Activated naive CD4-positive, alpha-beta T cell treated with anti-CD3 and anti-CD28 coated beads, Interleukin-2, amount 50 U/mL, for 16 hours (primary cell): ENCODE measurements around the gene OGT.
"Not testable (repeated sequence)": the region's sequence is repeated elsewhere in the genome, so short reads cannot be mapped to it uniquely, and the experiment has no call there.

Experiments
- DNase-seq: peaks from one replicate; pipeline ENCODE4 v3.0.0-alpha.2; 2020

Gene OGT

GRCh38 chrX:71599965-71600364 lies 67.1 kb downstream of the OGT start:
- DNase-seq = no peak

- DNase-seq = no peak
Measured at GRCh38 chrX:71603618-71604017, 70.7 kb downstream of the OGT start.

DNA sequence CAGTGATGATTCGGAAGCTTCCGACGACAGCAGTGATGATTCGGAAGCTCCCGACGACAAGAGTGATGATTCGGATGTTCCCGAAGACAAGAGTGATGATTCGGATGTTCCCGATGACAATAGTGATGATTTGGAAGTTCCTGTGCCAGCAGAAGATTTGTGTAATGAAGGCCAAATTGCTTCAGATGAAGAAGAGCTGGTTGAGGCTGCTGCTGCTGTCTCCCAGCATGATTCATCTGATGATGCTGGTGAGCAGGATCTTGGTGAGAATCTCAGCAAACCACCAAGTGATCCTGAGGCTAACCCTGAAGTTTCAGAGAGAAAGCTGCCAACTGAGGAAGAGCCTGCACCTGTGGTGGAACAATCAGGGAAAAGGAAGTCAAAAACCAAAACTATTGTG lies 71.2 kb downstream of the OGT start:
- no peak for DNase-seq

- no peak for DNase-seq
Measured at GRCh38 chrX:71604796-71605568, 72.1 kb downstream of the OGT start.

- no peak for DNase-seq
Measured at GRCh38 chrX:71606536-71607216, 73.8 kb downstream of the OGT start.

DNA sequence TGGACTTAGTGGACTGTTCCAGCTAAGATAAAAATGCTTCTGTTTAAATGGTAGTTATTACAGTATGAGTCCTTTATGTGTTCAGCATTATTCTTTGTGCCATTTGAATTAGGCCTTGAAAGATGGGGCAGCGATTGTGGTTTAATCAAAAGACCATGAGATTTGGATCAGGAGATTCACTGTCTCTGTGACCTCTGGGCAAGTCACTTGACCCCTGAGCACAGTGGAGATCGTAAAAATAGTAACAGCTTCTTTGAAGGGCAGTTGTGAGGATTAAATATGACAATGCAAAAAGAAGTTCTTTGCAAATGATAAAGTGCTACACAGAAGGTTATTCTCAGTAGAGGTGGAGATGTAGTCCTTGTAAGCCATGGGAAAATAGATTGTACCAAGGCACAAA lies 74.6 kb downstream of the OGT start:
- no peak for DNase-seq

DNA sequence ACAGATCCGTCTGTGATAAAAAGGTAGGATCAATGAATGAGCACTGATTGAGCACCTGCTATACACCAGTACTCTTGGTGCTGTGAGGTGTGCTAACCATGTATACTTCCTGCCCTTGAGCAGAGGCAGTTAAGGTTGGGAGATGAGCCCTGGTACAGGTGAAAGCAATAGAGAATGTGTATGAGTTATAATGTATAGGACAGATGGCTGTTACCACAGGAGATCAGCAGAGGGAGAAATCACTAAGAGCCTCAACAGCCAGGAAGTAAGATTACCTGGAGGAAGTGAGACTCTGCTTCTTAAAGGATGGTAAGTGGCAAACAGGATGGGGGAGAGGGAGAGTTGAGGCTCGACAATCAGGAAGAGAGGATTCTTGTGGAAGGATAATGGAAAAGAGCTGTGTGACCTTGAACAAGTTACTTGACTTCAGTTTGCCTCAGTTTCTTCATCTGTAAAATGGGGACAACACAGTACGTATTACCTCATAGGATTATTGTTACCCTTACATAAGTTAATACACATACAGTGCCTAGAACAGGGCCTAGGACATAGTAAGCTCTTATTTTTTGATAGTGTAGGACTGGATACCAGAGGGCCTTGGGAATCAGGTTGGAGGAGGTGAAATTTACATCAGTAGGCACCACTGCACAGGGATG lies 76.3 kb downstream of the OGT start:
- DNase-seq = no peak

DNA sequence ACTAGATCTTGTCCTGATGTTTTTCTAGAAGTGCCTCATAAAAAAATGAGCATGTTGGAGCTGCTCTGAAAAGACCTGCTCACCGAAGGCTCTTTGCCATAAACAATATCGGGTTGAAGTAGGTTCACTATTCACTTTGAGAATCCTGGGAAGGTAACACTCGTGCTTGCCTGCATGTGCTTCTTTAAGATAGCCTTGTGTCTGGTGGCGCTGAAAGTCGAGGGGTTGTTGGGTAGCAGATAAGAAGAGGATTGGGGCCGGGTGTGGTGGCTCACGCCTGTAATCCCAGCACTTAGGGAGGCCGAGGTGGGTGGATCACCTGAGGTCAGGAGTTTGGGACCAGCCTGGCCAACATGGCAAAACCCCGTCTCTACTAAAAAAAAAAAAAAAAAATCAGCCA lies 78.8 kb downstream of the OGT start:
- not testable (repeated sequence) for DNase-seq

GRCh38 chrX:71612256-71612655 lies 79.4 kb downstream of the OGT start:
- DNase-seq = no peak

DNA sequence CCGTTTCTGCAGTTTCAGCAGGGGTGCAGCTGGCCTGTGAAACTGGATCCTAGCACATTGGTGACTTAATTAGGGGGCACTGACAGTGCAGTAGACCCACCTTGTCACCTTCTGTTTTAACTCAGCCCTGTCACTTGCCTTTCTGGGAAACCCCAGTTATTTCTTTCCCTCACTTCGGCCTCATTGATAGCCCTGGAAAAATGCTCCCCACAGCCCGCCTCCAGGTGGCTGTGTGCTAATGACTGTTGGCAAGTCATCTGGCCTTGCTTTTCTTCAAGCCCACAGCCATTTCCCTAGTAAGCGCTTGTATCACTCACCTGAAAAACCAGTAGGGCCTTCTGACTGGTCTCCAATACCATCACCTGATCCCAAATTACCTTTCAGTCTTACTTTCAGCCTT lies 82.2 kb downstream of the OGT start:
- DNase-seq = no peak

- no peak for DNase-seq
Measured at GRCh38 chrX:71615954-71616353, 83.0 kb downstream of the OGT start.

GRCh38 chrX:71616672-71617529 lies 84.0 kb downstream of the OGT start:
- DNase-seq = no peak

- no peak for DNase-seq
Measured at GRCh38 chrX:71617742-71618141, 84.8 kb downstream of the OGT start.

DNA sequence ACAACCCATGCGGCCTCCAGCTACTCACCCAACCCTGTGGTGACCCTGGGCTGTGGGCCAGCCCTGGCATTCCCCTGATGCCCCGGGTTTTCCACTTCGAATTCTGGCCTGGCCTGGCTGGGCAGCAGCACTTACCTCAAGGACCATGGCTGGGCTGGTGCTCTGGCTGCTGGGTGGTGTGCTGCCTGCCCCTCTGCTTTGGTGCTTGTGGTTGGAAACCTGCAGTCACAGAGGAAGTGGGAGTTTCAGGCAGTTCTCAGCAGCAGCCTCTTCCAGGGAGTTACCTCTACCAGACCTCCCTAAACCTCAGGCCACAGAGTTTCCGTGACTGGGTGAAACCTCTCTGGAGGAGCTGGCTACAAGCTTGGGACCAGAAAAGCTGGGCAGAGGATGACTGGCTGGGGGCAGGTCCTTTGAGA lies 85.4 kb downstream of the OGT start, which contains the start of gene CXCR3:
TSS of gene CXCR3 (minus strand) at position 209 of the 419 bp plus-strand sequence. CDS start at position 147, 62 bp downstream.
- peak; percentile 53 for DNase-seq

DNA sequence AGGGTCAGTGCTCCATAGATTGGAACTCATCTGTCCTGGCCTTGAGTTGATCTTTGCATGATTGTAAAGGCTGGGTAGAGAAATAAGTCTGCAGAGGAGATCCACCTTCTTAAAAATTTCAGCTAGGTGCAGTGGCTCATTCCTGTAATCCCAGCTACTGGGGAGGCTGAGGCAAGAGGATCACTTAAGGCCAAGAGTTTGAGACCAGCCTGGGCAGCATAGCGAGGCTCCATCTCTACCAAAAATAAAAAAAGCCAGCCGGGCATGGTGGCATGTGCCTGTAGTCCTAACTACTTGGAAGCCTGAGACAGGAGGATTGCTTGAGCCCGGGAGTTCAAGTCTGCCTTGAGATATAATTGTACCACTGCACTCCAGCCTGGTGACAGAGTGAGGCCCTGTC lies 85.9 kb downstream of the OGT start:
- DNase-seq = no peak

DNA sequence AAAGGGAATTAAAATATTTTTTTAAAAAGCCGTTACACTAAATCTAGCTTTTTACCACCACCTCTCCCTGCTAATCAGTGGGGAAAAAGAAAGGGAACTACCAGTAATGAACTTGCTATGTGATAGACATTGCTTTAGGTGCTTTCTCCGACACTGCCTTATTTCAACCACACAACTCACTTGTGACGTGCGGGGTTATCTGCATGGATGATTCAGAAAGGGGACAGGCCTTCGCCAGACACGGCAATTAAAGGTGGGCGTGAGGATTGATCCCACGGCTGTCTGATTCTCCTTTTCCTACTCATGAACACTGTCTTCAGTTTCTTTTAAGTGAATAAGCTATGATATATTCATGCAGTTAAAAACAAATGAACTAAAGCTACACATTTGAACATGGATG lies 86.3 kb downstream of the OGT start:
- DNase-seq = peak; percentile 73

- no peak for DNase-seq
Measured at GRCh38 chrX:71619986-71620385, 87.1 kb downstream of the OGT start.

DNA sequence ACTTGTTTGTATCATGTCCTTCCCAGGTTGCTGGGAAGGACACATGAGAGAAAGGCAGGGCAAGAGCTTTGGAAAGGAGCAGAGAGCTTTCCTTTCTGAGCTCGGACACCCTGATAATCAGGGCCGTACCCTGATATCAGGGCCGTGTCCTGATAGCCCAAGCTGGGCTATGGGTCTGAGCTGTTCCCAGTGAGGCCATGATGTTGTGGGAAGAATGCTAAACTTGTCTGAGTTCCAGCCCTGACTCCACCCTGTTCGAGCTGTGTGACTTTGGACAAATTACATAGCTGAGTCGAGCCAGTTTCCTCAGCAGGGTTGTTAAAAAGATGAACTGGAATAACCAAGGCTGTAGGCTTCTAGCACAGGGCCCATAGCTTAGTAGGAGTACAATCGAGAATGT lies 88.7 kb downstream of the OGT start:
- no peak for DNase-seq

DNA sequence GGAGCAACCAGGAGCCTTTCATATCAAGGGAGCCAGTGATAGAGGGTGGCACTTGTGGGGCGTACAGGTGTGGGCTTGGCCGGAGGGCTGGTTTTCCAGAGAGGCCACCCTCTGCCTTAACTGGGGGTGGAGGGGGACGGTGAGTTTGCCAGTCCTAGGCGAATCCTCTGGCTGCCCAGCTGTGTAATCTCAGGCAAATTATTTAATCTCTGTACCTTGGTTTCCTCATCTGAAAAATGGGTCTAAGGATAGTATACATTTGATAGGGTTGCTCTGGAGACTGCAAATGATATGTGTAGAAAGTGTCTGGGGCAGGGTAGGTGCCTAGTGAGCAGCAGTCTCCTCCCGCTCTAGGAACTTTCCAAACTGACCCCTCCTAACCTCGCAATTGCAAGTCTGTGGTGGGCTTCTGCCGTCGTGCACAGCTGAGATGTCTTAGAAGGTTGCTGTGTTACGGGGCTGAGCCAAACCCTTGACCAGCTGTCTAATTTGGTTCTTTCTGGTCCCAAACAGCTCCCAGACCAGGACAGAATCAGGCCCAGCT lies 89.2 kb downstream of the OGT start:
- DNase-seq = no peak

DNA sequence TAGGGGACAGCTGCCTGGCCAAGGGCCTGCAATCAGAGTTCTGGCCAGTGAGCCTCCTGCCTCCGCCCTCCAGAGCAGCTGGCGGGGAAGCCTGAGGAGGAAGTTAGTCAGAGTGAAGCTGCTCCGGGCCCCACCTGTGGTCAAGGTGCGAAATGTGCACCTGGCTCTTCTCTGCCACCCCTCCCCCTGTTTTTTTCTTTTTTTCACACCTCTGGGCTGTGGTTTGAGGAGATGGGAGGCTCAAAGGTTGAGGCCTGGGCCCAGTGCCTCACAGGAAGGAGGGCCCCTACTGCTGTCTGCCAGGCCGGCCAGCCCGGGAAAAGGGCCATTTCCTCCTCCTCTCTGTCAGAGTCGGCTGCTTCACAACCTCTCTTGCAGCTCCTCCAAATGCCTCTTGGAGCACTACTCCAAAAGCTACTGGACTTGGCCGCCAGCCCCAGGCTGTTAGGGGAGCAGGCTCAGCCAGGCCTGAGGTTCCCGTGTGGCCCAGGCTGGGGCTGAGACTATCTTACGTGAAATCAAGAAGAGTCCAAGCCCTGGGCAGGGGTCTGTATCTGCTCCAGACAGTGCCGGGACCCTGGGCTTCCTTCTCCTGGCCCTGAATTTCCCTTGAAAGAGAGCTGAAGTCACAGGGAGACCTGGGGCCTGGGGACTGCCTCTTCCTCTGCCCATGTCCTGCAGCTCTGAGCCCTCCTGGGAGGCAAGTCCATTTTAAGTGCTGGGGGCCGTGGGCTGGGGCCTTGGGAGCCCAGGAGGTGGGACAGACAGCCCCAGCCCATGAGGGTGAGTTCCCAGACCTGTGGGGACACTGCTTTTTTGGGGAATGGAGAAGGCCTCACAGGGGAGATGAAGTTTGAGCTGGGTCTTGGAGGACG lies 89.9 kb downstream of the OGT start:
- peak; percentile 61 for DNase-seq

GRCh38 chrX:71623714-71624113 lies 90.8 kb downstream of the OGT start:
- DNase-seq = no peak

- DNase-seq = no peak
Measured at GRCh38 chrX:71625471-71625870, 92.6 kb downstream of the OGT start.
